Measurements from ENCODE around the gene PCDHA12.
"Not testable (repeated sequence)": the region's sequence is repeated elsewhere in the genome, so short reads cannot be mapped to it uniquely, and the experiment has no call there.

The PCDHA12 gene

GRCh38 chr5:140875085-140876065 is at the start of gene PCDHA12:
Gene PCDHA12 (plus strand): TSS chr5:140875308. CDS start chr5:140875473, 165 bp downstream.
- no peak for FAIRE-seq

- no peak for FAIRE-seq
These were observed 47.3 kb upstream of the PCDHA12 start, which contains the start of gene PCDHA6 for GRCh38 chr5:140827704-140828361. Gene PCDHA6 (plus strand): TSS chr5:140827960. CDS start chr5:140828092, 132 bp downstream.

GRCh38 chr5:140828362-140828737 is 46.8 kb upstream of the PCDHA12 start:
- no peak for FAIRE-seq

GRCh38 chr5:140829511-140830501 is 45.3 kb upstream of the PCDHA12 start:
- not testable (repeated sequence) for FAIRE-seq

GRCh38 chr5:140833993-140834392 is 41.1 kb upstream of the PCDHA12 start, which contains the start of gene PCDHA7:
Gene PCDHA7 (plus strand): TSS chr5:140834269. CDS start chr5:140834384, 115 bp downstream.
- FAIRE-seq = no peak

GRCh38 chr5:140834439-140835008 is 40.6 kb upstream of the PCDHA12 start:
- FAIRE-seq = not testable (repeated sequence)

- no peak for FAIRE-seq
These were observed 39.2 kb upstream of the PCDHA12 start for GRCh38 chr5:140835622-140836510.

GRCh38 chr5:140840978-140841962 is 33.8 kb upstream of the PCDHA12 start, which contains the start of gene PCDHA8:
Gene PCDHA8 (plus strand): TSS chr5:140841187. CDS start chr5:140841322, 135 bp downstream.
- no peak for FAIRE-seq

GRCh38 chr5:140842798-140843733 is 32.0 kb upstream of the PCDHA12 start:
- FAIRE-seq = no peak

- FAIRE-seq = not testable (repeated sequence)
These were observed 26.7 kb upstream of the PCDHA12 start, which contains the start of gene PCDHA9 for GRCh38 chr5:140848139-140849102. Gene PCDHA9 (plus strand): TSS chr5:140848382. CDS start chr5:140848496, 114 bp downstream.

- FAIRE-seq = not testable (repeated sequence)
These were observed 25.1 kb upstream of the PCDHA12 start for GRCh38 chr5:140849831-140850634.

GRCh38 chr5:140855772-140856674 is 19.1 kb upstream of the PCDHA12 start, which contains the start of gene PCDHA10:
Gene PCDHA10 (plus strand): TSS chr5:140855897. CDS start chr5:140856049, 152 bp downstream.
- FAIRE-seq = no peak

- no peak for FAIRE-seq
These were observed 17.7 kb upstream of the PCDHA12 start for GRCh38 chr5:140857177-140857986.

- no peak for FAIRE-seq
These were observed 17.2 kb upstream of the PCDHA12 start for GRCh38 chr5:140857987-140858240.
